Vagina (tissue), 2 donors: ENCODE measurements around the gene ARL5B.
"Not testable (repeated sequence)": the region's sequence is repeated elsewhere in the genome, so short reads cannot be mapped to it uniquely, and the experiment has no call there.

ENCODE experiments used
- CTCF ChIP-seq, 3 experiments: fragments of 450-650 bp in 2 of 3; fragments of 200-600 bp in 1 of 3; sonication (generic) in 1 of 3; IDR thresholded peaks; one replicate each; pipeline ENCODE4 v1.5.1; 2017 to 2019; ENCODE audit warnings: antibody characterized with exemption in 3 of 3, mild to moderate bottlenecking in 2 of 3, moderate library complexity in 2 of 3
- POLR2AphosphoS5 ChIP-seq, 2 donors: sonication (generic); formaldehyde crosslinking; IDR thresholded peaks; one replicate each; pipeline ENCODE4 v1.9.0; 2017; ENCODE audit warnings: antibody characterized with exemption in 2 of 2, mild to moderate bottlenecking in 2 of 2, low read depth in 1 of 2; ENCODE audit not compliant: insufficient read depth in 1 of 2

GRCh38 chr10:18639719-18640118 is 19.5 kb upstream of the ARL5B start:
- not testable (repeated sequence) for TF ChIP-seq CTCF (IDR thresholded peaks at IDR 0.05); POLR2AphosphoS5 (IDR thresholded peaks at IDR 0.05; ENCODE audit: insufficient read depth in 1 of 2, low read depth in 1 of 2)
